ENCODE measurements around the gene CHD5.

DNA sequence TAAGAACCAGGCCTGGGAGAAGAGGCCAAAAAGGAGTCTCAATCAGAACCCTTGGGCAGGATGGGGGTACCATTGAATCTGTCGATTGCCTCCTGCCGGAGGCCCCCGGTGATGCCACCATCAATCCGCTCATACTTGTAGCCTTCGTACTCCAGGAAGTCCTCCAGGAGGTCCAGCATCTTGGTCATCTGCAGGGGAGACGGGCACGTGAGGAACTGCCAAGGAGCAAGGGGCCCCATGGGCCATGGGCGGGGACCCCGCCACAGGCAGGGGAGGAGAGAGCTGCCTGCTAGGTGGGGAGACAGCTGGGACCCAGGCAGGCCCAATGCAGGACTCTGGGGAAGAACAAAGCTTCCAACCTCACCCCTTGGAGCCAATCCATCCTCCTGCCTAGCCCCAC is 48.6 kb downstream of the CHD5 start:
- TF ChIP-seq NR3C1 (IDR thresholded peaks at IDR 0.05) (no peak), BHLHE40 (IDR thresholded peaks at IDR 0.05; ENCODE audit: low read depth, low read length) (no peak), POLR2AphosphoS2 (conservative IDR thresholded peaks at IDR 0.05; ENCODE audit: low read length) (no peak), EP300 (IDR thresholded peaks at IDR 0.05) (no peak)
- TF ChIP-seq, protein P1, sequence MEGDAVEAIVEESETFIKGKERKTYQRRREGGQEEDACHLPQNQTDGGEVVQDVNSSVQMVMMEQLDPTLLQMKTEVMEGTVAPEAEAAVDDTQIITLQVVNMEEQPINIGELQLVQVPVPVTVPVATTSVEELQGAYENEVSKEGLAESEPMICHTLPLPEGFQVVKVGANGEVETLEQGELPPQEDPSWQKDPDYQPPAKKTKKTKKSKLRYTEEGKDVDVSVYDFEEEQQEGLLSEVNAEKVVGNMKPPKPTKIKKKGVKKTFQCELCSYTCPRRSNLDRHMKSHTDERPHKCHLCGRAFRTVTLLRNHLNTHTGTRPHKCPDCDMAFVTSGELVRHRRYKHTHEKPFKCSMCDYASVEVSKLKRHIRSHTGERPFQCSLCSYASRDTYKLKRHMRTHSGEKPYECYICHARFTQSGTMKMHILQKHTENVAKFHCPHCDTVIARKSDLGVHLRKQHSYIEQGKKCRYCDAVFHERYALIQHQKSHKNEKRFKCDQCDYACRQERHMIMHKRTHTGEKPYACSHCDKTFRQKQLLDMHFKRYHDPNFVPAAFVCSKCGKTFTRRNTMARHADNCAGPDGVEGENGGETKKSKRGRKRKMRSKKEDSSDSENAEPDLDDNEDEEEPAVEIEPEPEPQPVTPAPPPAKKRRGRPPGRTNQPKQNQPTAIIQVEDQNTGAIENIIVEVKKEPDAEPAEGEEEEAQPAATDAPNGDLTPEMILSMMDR (IDR thresholded peaks at IDR 0.05), result no peak
